ENCODE measurements around the gene FBL. TPM values are rescaled to one million over a fixed set of nuclear protein-coding genes. Genes with fewer than 3 reads are reported as not detected.

Gene FBL
- total RNA-seq, 1 experiment from 2014 or later: 554 TPM

- intact Hi-C loops (cut with micrococcal nuclease): no loop called here
- CTCF ChIA-PET: no interaction called here
- H3K9me2 ChIP-seq (ENCODE audit: insufficient read depth): no peaks in the 10 kb centered on the region
- H3K9me3 ChIP-seq (ENCODE audit: control insufficient read depth in 1 of 2, insufficient read depth in 1 of 2, low read depth in 1 of 2, low read length in 2 of 2): no peaks in the 10 kb centered on the region
- no peaks in the 10 kb centered on the region for H3K36me3 ChIP-seq (ENCODE audit: control insufficient read depth in 1 of 2, insufficient read depth in 2 of 2, low read length in 2 of 2)
- H2AFZ ChIP-seq (ENCODE audit: low read depth, low read length, poor library complexity, severe bottlenecking): no peak overlapping the region
- no peak overlapping the region for H3K4me3 ChIP-seq (replicated peaks in 1 of 2; ENCODE audit: low read depth in 1 of 2, low read length in 2 of 2)
- H3K79me2 ChIP-seq (ENCODE audit: insufficient read depth, low read length): no peaks in the 10 kb centered on the region
- H4K20me1 ChIP-seq (ENCODE audit: insufficient read depth): no peaks in the 10 kb centered on the region
- BruUV-seq (replicated peaks): no TSS peak
- POLR2A ChIA-PET: no interaction called here
- no peaks in the 10 kb centered on the region for H3K27me3 ChIP-seq (ENCODE audit: insufficient read depth, low read length)
- H3K4me2 ChIP-seq (ENCODE audit: low read length): no peak overlapping the region
- ATAC-seq: no peak
- H3K4me1 ChIP-seq (ENCODE audit: control insufficient read depth in 1 of 2, insufficient read depth in 2 of 2, low read length in 2 of 2): peaks cover 0 to 5% of the 10 kb centered on the region in 2 experiments; a peak in 2 of 4 replicates
- RAD21 ChIA-PET (ENCODE audit: low non-redundant PET in 1 of 2, low total read pairs in 2 of 2, uncharacterized antibody in 2 of 2, unreplicated experiment in 2 of 2): no interaction called here
- no peak overlapping the region for H3K9ac ChIP-seq (ENCODE audit: low read length)
- no peak overlapping the region for H3K27ac ChIP-seq (ENCODE audit: low read depth, low read length)
- TF ChIP-seq SP1 (IDR thresholded peaks at IDR 0.05; ENCODE audit: low read depth) (no peak), CTCF (IDR thresholded peaks at IDR 0.05 in 2 of 3, conservative IDR thresholded peaks at IDR 0.05 in 1 of 3; ENCODE audit: borderline replicate concordance in 1 of 3, insufficient read depth in 1 of 3, low read depth in 2 of 3, low read length in 2 of 3) (no peak), TCF7L2 (IDR thresholded peaks at IDR 0.05; ENCODE audit: borderline replicate concordance, extremely low read depth, insufficient read depth, insufficient read length) (no peak), ELF1 (IDR thresholded peaks at IDR 0.05; ENCODE audit: borderline replicate concordance, low read depth) (no peak)
- DNase-seq (ENCODE audit: low read depth, low spot score): no peak
Observed at GRCh38 chr19:39871886-39872866, 26.0 kb upstream of the FBL start.

DNA sequence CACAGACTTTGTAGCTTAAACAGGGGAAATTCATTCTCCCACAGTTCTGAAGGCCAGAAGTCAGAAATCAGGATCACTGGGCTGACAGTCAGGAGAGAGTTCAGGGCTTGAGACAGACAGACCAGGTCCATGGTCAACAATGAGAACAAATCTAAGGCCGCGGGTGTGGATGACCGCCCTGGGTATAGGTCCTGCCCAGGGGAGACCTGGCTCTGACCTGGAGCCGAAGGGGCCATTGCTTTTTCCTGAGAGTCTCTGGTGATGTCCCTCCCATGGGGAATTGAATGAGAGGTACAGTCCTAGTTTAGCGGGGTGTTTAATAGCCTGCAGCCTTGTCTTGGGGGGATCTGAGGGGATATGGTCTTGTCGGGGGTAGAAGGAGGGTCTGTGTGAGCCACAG, 25.2 kb upstream of the FBL start:
- H3K9ac ChIP-seq (ENCODE audit: low read length): no peak overlapping the region
- no peaks in the 10 kb centered on the region for H3K9me3 ChIP-seq (ENCODE audit: control insufficient read depth in 1 of 2, insufficient read depth in 1 of 2, low read depth in 1 of 2, low read length in 2 of 2)
- POLR2A ChIA-PET: no interaction called here
- no TSS peak for BruUV-seq (replicated peaks)
- no peaks in the 10 kb centered on the region for H3K27me3 ChIP-seq (ENCODE audit: insufficient read depth, low read length)
- H3K36me3 ChIP-seq (ENCODE audit: control insufficient read depth in 1 of 2, insufficient read depth in 2 of 2, low read length in 2 of 2): no peaks in the 10 kb centered on the region
- no peak overlapping the region for H3K27ac ChIP-seq (ENCODE audit: low read depth, low read length)
- peaks cover 0 to 5% of the 10 kb centered on the region in 2 experiments; a peak in 2 of 4 replicates for H3K4me1 ChIP-seq (ENCODE audit: control insufficient read depth in 1 of 2, insufficient read depth in 2 of 2, low read length in 2 of 2)
- no peak overlapping the region for H2AFZ ChIP-seq (ENCODE audit: low read depth, low read length, poor library complexity, severe bottlenecking)
- no peak overlapping the region for H3K4me2 ChIP-seq (ENCODE audit: low read length)
- no peaks in the 10 kb centered on the region for H3K9me2 ChIP-seq (ENCODE audit: insufficient read depth)
- CTCF ChIA-PET: no interaction called here
- H3K4me3 ChIP-seq (replicated peaks in 1 of 2; ENCODE audit: low read depth in 1 of 2, low read length in 2 of 2): no peak overlapping the region
- no peaks in the 10 kb centered on the region for H3K79me2 ChIP-seq (ENCODE audit: insufficient read depth, low read length)
- RAD21 ChIA-PET (ENCODE audit: low non-redundant PET in 1 of 2, low total read pairs in 2 of 2, uncharacterized antibody in 2 of 2, unreplicated experiment in 2 of 2): no interaction called here
- DNase-seq (ENCODE audit: low read depth, low spot score) (no peak), ATAC-seq (no peak)
- intact Hi-C loops (cut with micrococcal nuclease): no loop called here
- no peaks in the 10 kb centered on the region for H4K20me1 ChIP-seq (ENCODE audit: insufficient read depth)
- TF ChIP-seq POLR2AphosphoS5 (IDR thresholded peaks at IDR 0.05; ENCODE audit: low read depth, low read length) (no peak), TCF7L2 (IDR thresholded peaks at IDR 0.05; ENCODE audit: borderline replicate concordance, extremely low read depth, insufficient read depth, insufficient read length) (no peak), SRF (IDR thresholded peaks at IDR 0.05; ENCODE audit: low read depth) (no peak), YY1 (IDR thresholded peaks at IDR 0.05; ENCODE audit: extremely low read depth, insufficient replicate concordance, low read depth, low read length) (no peak), EGR1 (IDR thresholded peaks at IDR 0.05; ENCODE audit: low read depth) (no peak), CTCF (IDR thresholded peaks at IDR 0.05 in 2 of 3, conservative IDR thresholded peaks at IDR 0.05 in 1 of 3; ENCODE audit: borderline replicate concordance in 1 of 3, insufficient read depth in 1 of 3, low read depth in 2 of 3, low read length in 2 of 3) (no peak), CBX3 (IDR thresholded peaks at IDR 0.05; ENCODE audit: low read depth) (no peak), SIN3A (IDR thresholded peaks at IDR 0.05; ENCODE audit: low read depth) (no peak), POLR2A (IDR thresholded peaks at IDR 0.05; ENCODE audit: borderline replicate concordance, extremely low read depth, insufficient read depth, insufficient read length) (no peak)
- TF ChIP-seq, protein P1, sequence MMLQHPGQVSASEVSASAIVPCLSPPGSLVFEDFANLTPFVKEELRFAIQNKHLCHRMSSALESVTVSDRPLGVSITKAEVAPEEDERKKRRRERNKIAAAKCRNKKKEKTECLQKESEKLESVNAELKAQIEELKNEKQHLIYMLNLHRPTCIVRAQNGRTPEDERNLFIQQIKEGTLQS (IDR thresholded peaks at IDR 0.05): no peak
- TF ChIP-seq, protein P2, sequence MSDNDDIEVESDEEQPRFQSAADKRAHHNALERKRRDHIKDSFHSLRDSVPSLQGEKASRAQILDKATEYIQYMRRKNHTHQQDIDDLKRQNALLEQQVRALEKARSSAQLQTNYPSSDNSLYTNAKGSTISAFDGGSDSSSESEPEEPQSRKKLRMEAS (IDR thresholded peaks at IDR 0.05): no peak

Data from HCT116 (cell line).